Neural cell (in vitro differentiated cells): Measurements from ENCODE around the gene ROR1. TPM values are rescaled to one million over a fixed set of nuclear protein-coding genes. Genes with fewer than 3 reads are reported as not detected.

Experiments
- H2AFZ ChIP-seq: fragments of 200-600, 300-800 bp; sonication (generic), shearing (Covaris generic); 2 replicates; pipeline ENCODE4 v1.6.0; 2014; ENCODE audit warnings: low read depth, mild to moderate bottlenecking, antibody characterized with exemption, low read length, moderate library complexity
- H3F3A ChIP-seq: fragments of 200-600 bp; shearing (Covaris generic); 2 replicates; pipeline ENCODE4 v1.6.1; 2016; ENCODE audit warnings: mild to moderate bottlenecking, moderate library complexity, mixed read lengths, antibody characterized with exemption, low read length; ENCODE audit not compliant: insufficient read depth, poor library complexity, severe bottlenecking
- H3K27ac ChIP-seq: fragments of 200-600, 300-800 bp; sonication (generic), shearing (Covaris generic); 2 replicates; pipeline ENCODE4 v1.5.1; 2014; ENCODE audit warnings: mild to moderate bottlenecking, low read length, moderate library complexity
- H3K27me3 ChIP-seq: fragments of 300-800, 200-600 bp; sonication (generic), shearing (Covaris generic); 2 replicates; pipeline ENCODE4 v1.6.0; 2014; ENCODE audit warnings: mild to moderate bottlenecking, low read depth, low read length, moderate library complexity; ENCODE audit not compliant: insufficient read depth
- H3K36me3 ChIP-seq: fragments of 300-800, 200-600 bp; sonication (generic), shearing (Covaris generic); 2 replicates; pipeline ENCODE4 v1.5.1; 2014; ENCODE audit warnings: mild to moderate bottlenecking, antibody characterized with exemption, low read length, moderate library complexity; ENCODE audit not compliant: insufficient read depth
- H3K4me2 ChIP-seq: fragments of 300-800, 200-600 bp; sonication (generic), shearing (Covaris generic); 2 replicates; pipeline ENCODE4 v1.6.0; 2014; ENCODE audit warnings: mild to moderate bottlenecking, low read length
- H3K4me3 ChIP-seq: fragments of 300-800, 200-600 bp; sonication (generic), shearing (Covaris generic); 2 replicates; pipeline ENCODE4 v1.5.1; 2014; ENCODE audit warnings: mild to moderate bottlenecking, low read length, moderate library complexity
- H3K79me2 ChIP-seq: fragments of 200-600 bp; shearing (Covaris generic); replicated peaks from 2 replicates; pipeline ENCODE4 v1.6.0; 2014; ENCODE audit warnings: mild to moderate bottlenecking, low read length, moderate library complexity; ENCODE audit not compliant: insufficient read depth
- H3K9ac ChIP-seq: fragments of 300-800, 200-600 bp; sonication (generic), shearing (Covaris generic); 2 replicates; pipeline ENCODE4 v1.6.1; 2016; ENCODE audit warnings: mild to moderate bottlenecking, low read length, mixed read lengths
- H3K9me2 ChIP-seq: fragments of 200-600 bp; shearing (Covaris generic); 2 replicates; pipeline ENCODE4 v1.6.1; 2016; ENCODE audit warnings: mild to moderate bottlenecking, low read length, mixed read lengths; ENCODE audit not compliant: insufficient read depth
- H3K9me3 ChIP-seq: fragments of 200-600, 300-800 bp; sonication (generic), shearing (Covaris generic); 2 replicates; pipeline ENCODE4 v1.6.1; 2016; ENCODE audit warnings: mild to moderate bottlenecking, mixed run types, low read length, moderate library complexity, mixed read lengths
- H4K20me1 ChIP-seq: fragments of 200-600 bp; shearing (Covaris generic); 2 replicates; pipeline ENCODE4 v1.6.1; 2016; ENCODE audit warnings: mild to moderate bottlenecking, mixed run types; ENCODE audit not compliant: insufficient read depth
- CTCF ChIP-seq: fragments of 450-650 bp; IDR thresholded peaks from 2 replicates; pipeline ENCODE4 v1.5.1; 2014; ENCODE audit warnings: antibody characterized with exemption, mild to moderate bottlenecking, moderate library complexity; ENCODE audit not compliant: poor library complexity, severe bottlenecking
- EP300 ChIP-seq: fragments of 450-650 bp; conservative IDR thresholded peaks from 2 replicates; pipeline ENCODE4 v1.6.1; 2014; ENCODE audit warnings: antibody characterized with exemption, mild to moderate bottlenecking, moderate library complexity; ENCODE audit not compliant: poor library complexity, severe bottlenecking
- EZH2 ChIP-seq: fragments of 200-600, 300-800 bp; shearing (Covaris generic), sonication (generic); IDR thresholded peaks from 2 replicates; pipeline ENCODE4 v1.6.1; 2014; ENCODE audit warnings: antibody characterized with exemption, low read length, borderline replicate concordance, mild to moderate bottlenecking; ENCODE audit not compliant: insufficient read depth, poor library complexity, severe bottlenecking
- MXI1 ChIP-seq: fragments of 450-650 bp; conservative IDR thresholded peaks from 2 replicates; pipeline ENCODE4 v1.6.1; 2014; ENCODE audit warnings: antibody characterized with exemption, mild to moderate bottlenecking; ENCODE audit not compliant: poor library complexity, severe bottlenecking
- POLR2AphosphoS5 ChIP-seq: IDR thresholded peaks from 2 replicates; pipeline ENCODE4 v1.6.1; 2012
- RAD21 ChIP-seq: fragments of 450-650 bp; conservative IDR thresholded peaks from 2 replicates; pipeline ENCODE4 v1.6.1; 2014; ENCODE audit warnings: antibody characterized with exemption, mild to moderate bottlenecking, moderate library complexity
- REST ChIP-seq: IDR thresholded peaks from 2 replicates; pipeline ENCODE4 v1.6.1; 2012; ENCODE audit warnings: borderline replicate concordance
- SMC3 ChIP-seq: fragments of 450-650 bp; conservative IDR thresholded peaks from 2 replicates; pipeline ENCODE4 v1.6.1; 2014; ENCODE audit warnings: antibody characterized with exemption, mild to moderate bottlenecking, moderate library complexity; ENCODE audit not compliant: poor library complexity
- TAF1 ChIP-seq: IDR thresholded peaks from 2 replicates; pipeline ENCODE4 v1.6.1; 2012; ENCODE audit warnings: low read depth
- polyA plus RNA-seq: library from polyadenylated mRNA; depleted of rRNA; stranded (reverse); fragments of >200 nt; gene quantifications from 2 replicates; pipeline ENCODE4 v1.2.3, GENCODE V29; 2014

ROR1 gene
- polyA plus RNA-seq, 1 donor from 2014 or later, result 0.27 TPM

- no peak for TF ChIP-seq TAF1
- no peak for TF ChIP-seq REST
- no peak for TF ChIP-seq RAD21
- TF ChIP-seq CTCF, result no peak
- TF ChIP-seq POLR2AphosphoS5, result no peak
- TF ChIP-seq MXI1, result no peak
- H3K79me2 ChIP-seq, result no peaks in the 10 kb centered on the region
- no peaks in the 10 kb centered on the region for H4K20me1 ChIP-seq
- no peaks in the 10 kb centered on the region for H3K9me2 ChIP-seq
- no peak overlapping the region for H2AFZ ChIP-seq
- no peaks in the 10 kb centered on the region for H3K36me3 ChIP-seq
- no peaks in the 10 kb centered on the region for H3K27me3 ChIP-seq
- H3K4me3 ChIP-seq, result no peak overlapping the region
- H3K9me3 ChIP-seq, result no peaks in the 10 kb centered on the region
- no peaks in the 10 kb centered on the region for H3F3A ChIP-seq
- no peak overlapping the region for H3K4me2 ChIP-seq
- H3K9ac ChIP-seq, result no peak overlapping the region
- no peak overlapping the region for H3K27ac ChIP-seq
Observed at GRCh38 chr1:64033667-64034220, 259.9 kb downstream of the ROR1 start.

DNA sequence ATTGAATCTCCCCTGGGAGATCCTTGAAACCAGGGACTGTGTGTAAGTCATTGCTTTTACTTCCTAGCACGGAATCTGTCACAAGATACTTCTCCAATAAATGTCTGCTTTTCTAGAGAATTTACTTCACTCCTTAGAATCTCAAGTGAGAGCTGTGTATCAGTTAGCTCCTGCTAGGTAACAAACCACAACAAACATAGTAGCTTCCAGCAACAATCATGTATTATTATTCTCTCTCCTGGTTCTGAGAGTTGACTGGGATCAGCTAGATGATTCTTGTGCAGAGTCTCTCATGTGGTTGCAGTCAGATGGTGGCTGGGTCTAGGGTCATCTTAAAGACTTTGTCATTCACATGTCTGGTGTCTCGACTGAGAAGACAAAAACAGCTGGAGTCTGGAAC, 262.7 kb downstream of the ROR1 start:
- Histone ChIP-seq H2AFZ (no peak overlapping the region), H4K20me1 (no peaks in the 10 kb centered on the region), H3F3A (no peaks in the 10 kb centered on the region), H3K27me3 (no peaks in the 10 kb centered on the region), H3K9me3 (no peaks in the 10 kb centered on the region), H3K4me3 (no peak overlapping the region), H3K9me2 (no peaks in the 10 kb centered on the region), H3K4me2 (no peak overlapping the region), H3K79me2 (no peaks in the 10 kb centered on the region), H3K9ac (no peak overlapping the region), H3K27ac (no peak overlapping the region), H3K36me3 (no peaks in the 10 kb centered on the region)
- TF ChIP-seq EP300 (no peak), MXI1 (no peak), CTCF (no peak), SMC3 (no peak), RAD21 (no peak), REST (no peak), EZH2 (no peak), TAF1 (no peak), POLR2AphosphoS5 (no peak)
